Caco-2 (cell line): ENCODE data around the gene SRRD. TPM values are rescaled to one million over a fixed set of nuclear protein-coding genes. Genes with fewer than 3 reads are reported as not detected.

Source experiments
- BruUV-seq: library from RNA; stranded (reverse); fragments of 400-500 nt; replicated peaks from 2 replicates; lab custom pipeline; 2021; lab: Mats Ljungman, UMichigan
- CTCF ChIA-PET: fragments of 300-600 bp; sonication (Branson Sonifier 250); formaldehyde crosslinking; loops from one replicate; lab custom pipeline; 2022; ENCODE audit warnings: antibody characterized with exemption; lab: Charles Lee
- POLR2A ChIA-PET: fragments of 300-600 bp; sonication (Branson Sonifier 250); formaldehyde crosslinking; loops from one replicate; lab custom pipeline; 2022; ENCODE audit warnings: antibody characterized with exemption; lab: Charles Lee
- DNase-seq, 2 experiments: peaks; one replicate each; pipeline versions ENCODE4 v3.0.0 to v3.0.0-alpha.2; 2020 to 2022
- H3K27me3 ChIP-seq: replicated peaks from 2 replicates; pipeline ENCODE4 v1.6.0; 2011; ENCODE audit warnings: low read length; ENCODE audit not compliant: control insufficient read depth, insufficient read depth
- H3K36me3 ChIP-seq: 2 replicates; pipeline ENCODE4 v1.5.1; 2011; ENCODE audit warnings: low read length; ENCODE audit not compliant: control insufficient read depth, insufficient read depth
- H3K4me1 ChIP-seq: fragments of 250-450 bp; sonication (Bioruptor Pico); 2 replicates; pipeline ENCODE4 v1.5.1; 2020; ENCODE audit warnings: mild to moderate bottlenecking
- H3K4me3 ChIP-seq: 2 replicates; pipeline ENCODE4 v1.5.1; 2011; ENCODE audit warnings: low read depth, mild to moderate bottlenecking, control low read depth, low read length
- H3K9me3 ChIP-seq: fragments of 250-450 bp; sonication (Bioruptor Pico); 2 replicates; pipeline ENCODE4 v1.5.1; 2020; ENCODE audit warnings: mild to moderate bottlenecking, moderate library complexity
- H3K27ac Mint-ChIP-seq: one replicate; pipeline ENCODE4 v1.8.0; 2022; ENCODE audit warnings: mixed read lengths; ENCODE audit not compliant: unreplicated experiment
- H3K27me3 Mint-ChIP-seq: one replicate; pipeline ENCODE4 v1.8.0; 2022; ENCODE audit warnings: mixed read lengths; ENCODE audit not compliant: insufficient read depth, unreplicated experiment
- H3K36me3 Mint-ChIP-seq: one replicate; pipeline ENCODE4 v1.8.0; 2022; ENCODE audit warnings: mild to moderate bottlenecking, mixed read lengths; ENCODE audit not compliant: insufficient read depth, unreplicated experiment
- H3K4me1 Mint-ChIP-seq: one replicate; pipeline ENCODE4 v1.8.0; 2022; ENCODE audit warnings: low read depth, mixed read lengths; ENCODE audit not compliant: unreplicated experiment
- H3K4me3 Mint-ChIP-seq: one replicate; pipeline ENCODE4 v1.8.0; 2022; ENCODE audit warnings: mild to moderate bottlenecking, moderate library complexity, mixed read lengths; ENCODE audit not compliant: unreplicated experiment
- H3K9me3 Mint-ChIP-seq: one replicate; pipeline ENCODE4 v1.8.0; 2022; ENCODE audit warnings: mixed read lengths; ENCODE audit not compliant: unreplicated experiment
- CTCF ChIP-seq, 2 experiments: fragments of 200-600 bp in 1 of 2; IDR thresholded peaks; 1 replicate in 1 of 2; 2 replicates in 1 of 2; pipeline versions ENCODE4 v1.5.1 to v1.8.0; 2011 to 2022; ENCODE audit warnings: antibody characterized with exemption in 1 of 2, control low read depth in 1 of 2, inconsistent platforms in 1 of 2, low read depth in 1 of 2, low read length in 1 of 2, mild to moderate bottlenecking in 1 of 2, moderate library complexity in 1 of 2; ENCODE audit not compliant: insufficient read depth in 1 of 2, severe bottlenecking in 1 of 2, unreplicated experiment in 1 of 2
- intact Hi-C: fragments of 100-400 bp; cut with micrococcal nuclease; formaldehyde crosslinking; loops from one replicate; pipeline ENCODE4 v1.10.0; 2022; ENCODE audit not compliant: unreplicated experiment
- total RNA-seq: library from RNA; stranded (reverse); gene quantifications from 2 replicates; pipeline ENCODE4 v1.2.3, GENCODE V29; 2022

Gene SRRD
- total RNA-seq, 1 experiment from 2014 or later = 21.8 TPM

- Mint-ChIP-seq H3K36me3 (peaks cover 13% of the 10 kb centered on the region), H3K4me1 (no peaks in the 10 kb centered on the region), H3K9me3 (no peaks in the 10 kb centered on the region), H3K4me3 (no peak overlapping the region), H3K27me3 (no peaks in the 10 kb centered on the region), H3K27ac (no peak overlapping the region)
- no TSS peak for BruUV-seq
- Histone ChIP-seq H3K36me3 (no peaks in the 10 kb centered on the region; the same call in 1 of the 2 replicates), H3K4me1 (peaks cover 3% of the 10 kb centered on the region; the same call in 1 of the 2 replicates), H3K4me3 (no peak overlapping the region), H3K9me3 (no peaks in the 10 kb centered on the region), H3K27me3 (no peaks in the 10 kb centered on the region)
- POLR2A ChIA-PET = no interaction called here
- intact Hi-C loops = no loop called here
- no peak for DNase-seq
- no peak for TF ChIP-seq CTCF (IDR thresholded peaks at IDR 0.05; ENCODE audit: insufficient read depth in 1 of 2, low read depth in 1 of 2, low read length in 1 of 2, severe bottlenecking in 1 of 2, unreplicated experiment in 1 of 2)
- CTCF ChIA-PET = no interaction called here
These were observed 45.7 kb downstream of the SRRD start for GRCh38 chr22:26529345-26529744.

- no TSS peak for BruUV-seq
- H3K4me3 Mint-ChIP-seq = no peak overlapping the region
- Histone ChIP-seq H3K9me3 (no peaks in the 10 kb centered on the region), H3K4me3 (no peak overlapping the region), H3K36me3 (no peaks in the 10 kb centered on the region), H3K27me3 (no peaks in the 10 kb centered on the region), H3K4me1 (no peaks in the 10 kb centered on the region)
- no peaks in the 10 kb centered on the region for H3K4me1 Mint-ChIP-seq
- POLR2A ChIA-PET = no interaction called here
- intact Hi-C loops = no loop called here
- no peak for TF ChIP-seq CTCF (IDR thresholded peaks at IDR 0.05; ENCODE audit: insufficient read depth in 1 of 2, low read depth in 1 of 2, low read length in 1 of 2, severe bottlenecking in 1 of 2, unreplicated experiment in 1 of 2)
- CTCF ChIA-PET = no interaction called here
- H3K27ac Mint-ChIP-seq = no peak overlapping the region
- H3K27me3 Mint-ChIP-seq = no peaks in the 10 kb centered on the region
- no peak for DNase-seq
- H3K9me3 Mint-ChIP-seq = no peaks in the 10 kb centered on the region
- peaks cover 12% of the 10 kb centered on the region for H3K36me3 Mint-ChIP-seq
These were observed 50.6 kb downstream of the SRRD start for GRCh38 chr22:26534171-26534855.

GRCh38 chr22:26534874-26535602 lies 51.4 kb downstream of the SRRD start:
- CTCF ChIA-PET = no interaction called here
- DNase-seq = no peak
- Mint-ChIP-seq H3K4me1 (no peaks in the 10 kb centered on the region), H3K27ac (no peak overlapping the region), H3K27me3 (no peaks in the 10 kb centered on the region), H3K36me3 (peaks cover 11% of the 10 kb centered on the region), H3K4me3 (no peak overlapping the region), H3K9me3 (no peaks in the 10 kb centered on the region)
- Histone ChIP-seq H3K4me1 (no peaks in the 10 kb centered on the region), H3K9me3 (no peaks in the 10 kb centered on the region), H3K27me3 (no peaks in the 10 kb centered on the region), H3K4me3 (no peak overlapping the region), H3K36me3 (no peaks in the 10 kb centered on the region)
- POLR2A ChIA-PET = no interaction called here
- no TSS peak for BruUV-seq
- intact Hi-C loops = no loop called here
- TF ChIP-seq CTCF (IDR thresholded peaks at IDR 0.05; ENCODE audit: insufficient read depth in 1 of 2, low read depth in 1 of 2, low read length in 1 of 2, severe bottlenecking in 1 of 2, unreplicated experiment in 1 of 2) = no peak
